HFF-Myc (cell line): ENCODE results near the gene RRP8.

Experiments
- DNase-seq: peaks from one replicate; pipeline ENCODE4 v3.0.0-alpha.2; 2011; ENCODE audit warnings: low read depth; ENCODE audit errors: extremely low read depth
- H3K4me3 ChIP-seq: replicated peaks from 2 replicates; pipeline ENCODE4 v1.5.1; 2011; ENCODE audit warnings: low read depth, mild to moderate bottlenecking, control low read depth, low read length
- TF ChIP-seq, protein P1 (sequence below): IDR thresholded peaks from 2 replicates; pipeline ENCODE4 v1.5.1; 2012; ENCODE audit warnings: mild to moderate bottlenecking, low read depth, low read length, control low read depth; ENCODE audit errors: missing control alignments

Gene RRP8

DNA sequence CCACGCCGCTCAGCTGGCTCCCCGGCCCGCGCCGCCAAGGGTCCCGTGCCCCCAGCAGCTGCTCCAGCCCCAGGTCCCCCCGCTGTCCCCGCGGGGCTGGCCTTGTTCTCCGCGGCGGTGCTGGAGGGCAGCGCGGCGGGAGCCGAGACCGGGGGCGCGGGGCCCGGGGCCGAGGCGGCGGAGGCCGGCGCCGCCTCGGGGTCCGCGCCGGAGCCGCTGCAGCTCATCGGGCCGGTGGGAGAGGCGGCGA, 8.5 kb upstream of the RRP8 start:
- peak overlapping the region; percentile 72 for H3K4me3 ChIP-seq
- TF ChIP-seq, protein P1, sequence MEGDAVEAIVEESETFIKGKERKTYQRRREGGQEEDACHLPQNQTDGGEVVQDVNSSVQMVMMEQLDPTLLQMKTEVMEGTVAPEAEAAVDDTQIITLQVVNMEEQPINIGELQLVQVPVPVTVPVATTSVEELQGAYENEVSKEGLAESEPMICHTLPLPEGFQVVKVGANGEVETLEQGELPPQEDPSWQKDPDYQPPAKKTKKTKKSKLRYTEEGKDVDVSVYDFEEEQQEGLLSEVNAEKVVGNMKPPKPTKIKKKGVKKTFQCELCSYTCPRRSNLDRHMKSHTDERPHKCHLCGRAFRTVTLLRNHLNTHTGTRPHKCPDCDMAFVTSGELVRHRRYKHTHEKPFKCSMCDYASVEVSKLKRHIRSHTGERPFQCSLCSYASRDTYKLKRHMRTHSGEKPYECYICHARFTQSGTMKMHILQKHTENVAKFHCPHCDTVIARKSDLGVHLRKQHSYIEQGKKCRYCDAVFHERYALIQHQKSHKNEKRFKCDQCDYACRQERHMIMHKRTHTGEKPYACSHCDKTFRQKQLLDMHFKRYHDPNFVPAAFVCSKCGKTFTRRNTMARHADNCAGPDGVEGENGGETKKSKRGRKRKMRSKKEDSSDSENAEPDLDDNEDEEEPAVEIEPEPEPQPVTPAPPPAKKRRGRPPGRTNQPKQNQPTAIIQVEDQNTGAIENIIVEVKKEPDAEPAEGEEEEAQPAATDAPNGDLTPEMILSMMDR = no peak
- no peak for DNase-seq

DNA sequence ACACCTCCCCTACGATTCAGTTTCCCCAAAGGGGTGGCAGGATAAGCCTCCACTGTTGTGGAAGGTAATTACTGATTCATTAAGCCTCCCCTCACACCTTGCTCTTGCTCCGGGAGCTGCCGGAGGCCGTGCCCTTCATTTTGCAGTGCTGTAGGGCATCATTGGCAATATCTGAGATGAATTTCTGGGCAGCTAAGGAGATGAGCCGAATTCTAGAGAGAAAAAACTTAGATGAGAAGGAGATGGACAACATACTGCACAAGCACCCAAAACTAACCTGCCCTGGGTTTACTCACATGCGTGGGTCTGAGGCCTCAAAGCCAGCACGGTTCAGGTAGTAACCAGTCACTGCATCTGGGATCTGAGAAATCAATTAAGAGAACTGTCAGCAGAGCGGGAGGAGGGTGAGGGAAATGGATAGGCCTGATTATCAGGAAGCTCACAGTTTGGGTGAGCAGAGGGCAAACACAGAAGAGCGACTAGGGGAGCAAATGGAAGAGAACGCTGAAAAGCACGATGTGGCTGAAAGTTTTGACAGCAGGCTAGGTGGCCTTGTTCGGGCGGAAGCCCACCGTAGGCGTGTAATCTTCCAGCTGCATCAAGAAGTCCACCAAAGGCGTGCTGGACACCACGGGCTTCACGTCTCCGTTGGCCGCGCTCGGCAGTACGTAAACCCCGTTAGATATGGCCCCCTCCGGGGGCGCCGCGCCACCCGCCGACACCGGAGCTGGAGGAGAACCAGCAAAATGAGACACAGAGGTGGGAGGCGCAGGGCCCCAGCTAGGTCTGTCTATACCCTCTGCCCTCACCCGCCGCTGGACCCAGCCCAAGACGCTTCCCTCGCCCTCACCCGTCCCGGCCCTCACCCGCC, 7.9 kb upstream of the RRP8 start:
- no peak for DNase-seq
- TF ChIP-seq, protein P1 = no peak
- peak overlapping the region; percentile 72 for H3K4me3 ChIP-seq

DNA sequence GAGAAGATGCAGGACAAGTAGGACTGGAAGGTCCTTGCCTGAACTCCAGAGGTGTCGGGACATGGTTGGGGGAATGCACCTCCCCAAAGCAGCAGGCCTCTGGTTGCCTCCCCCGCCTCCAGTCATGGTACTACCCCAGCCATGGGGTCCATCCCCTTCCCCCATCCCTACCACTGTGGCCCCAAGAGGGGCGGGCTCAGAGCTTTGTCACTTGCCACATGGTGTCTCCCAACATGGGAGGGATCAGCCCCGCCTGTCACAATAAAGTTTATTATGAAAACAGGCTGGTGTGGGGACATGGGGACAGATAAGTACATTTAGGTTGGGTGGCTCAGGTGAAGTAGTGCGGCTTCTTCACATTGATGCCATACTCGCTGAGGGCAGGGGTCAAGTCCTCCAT, 7.2 kb upstream of the RRP8 start:
- H3K4me3 ChIP-seq = peak overlapping the region; percentile 72
- no peak for DNase-seq
- TF ChIP-seq, protein P1 = no peak

- TF ChIP-seq, protein P1 = no peak
- DNase-seq = no peak
- H3K4me3 ChIP-seq = no peak overlapping the region
These were observed 6.1 kb upstream of the RRP8 start for GRCh38 chr11:6609502-6610015.

DNA sequence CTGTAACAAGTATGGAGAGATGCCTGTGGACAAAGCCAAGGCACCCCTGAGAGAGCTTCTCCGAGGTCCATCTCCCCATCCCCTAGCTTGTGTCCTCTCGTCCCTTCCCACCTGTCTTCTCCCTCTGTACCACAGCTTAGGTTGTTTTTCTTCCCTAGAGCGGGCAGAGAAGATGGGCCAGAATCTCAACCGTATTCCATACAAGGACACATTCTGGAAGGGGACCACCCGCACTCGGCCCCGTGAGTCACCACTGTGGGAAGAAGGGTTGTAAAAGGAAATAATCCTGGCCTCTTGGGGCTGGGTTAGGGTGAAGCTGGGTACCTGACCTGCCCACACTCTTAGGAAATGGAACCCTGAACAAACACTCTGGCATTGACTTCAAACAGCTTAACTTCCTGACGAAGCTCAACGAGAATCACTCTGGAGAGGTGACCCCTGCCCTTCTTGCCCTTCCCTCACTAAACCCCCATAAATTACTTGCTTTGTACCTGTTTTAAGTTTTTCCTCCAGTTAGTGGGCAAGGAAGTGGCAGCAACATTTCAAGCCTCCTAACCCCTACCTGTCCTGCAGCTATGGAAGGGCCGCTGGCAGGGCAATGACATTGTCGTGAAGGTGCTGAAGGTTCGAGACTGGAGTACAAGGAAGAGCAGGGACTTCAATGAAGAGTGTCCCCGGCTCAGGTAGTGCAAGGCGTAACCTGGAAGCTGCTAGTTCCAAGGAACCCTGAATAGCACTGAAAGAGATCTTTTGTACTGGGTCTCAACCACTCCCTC, 5.5 kb upstream of the RRP8 start:
- no peak for DNase-seq
- TF ChIP-seq, protein P1 = no peak
- no peak overlapping the region for H3K4me3 ChIP-seq

DNA sequence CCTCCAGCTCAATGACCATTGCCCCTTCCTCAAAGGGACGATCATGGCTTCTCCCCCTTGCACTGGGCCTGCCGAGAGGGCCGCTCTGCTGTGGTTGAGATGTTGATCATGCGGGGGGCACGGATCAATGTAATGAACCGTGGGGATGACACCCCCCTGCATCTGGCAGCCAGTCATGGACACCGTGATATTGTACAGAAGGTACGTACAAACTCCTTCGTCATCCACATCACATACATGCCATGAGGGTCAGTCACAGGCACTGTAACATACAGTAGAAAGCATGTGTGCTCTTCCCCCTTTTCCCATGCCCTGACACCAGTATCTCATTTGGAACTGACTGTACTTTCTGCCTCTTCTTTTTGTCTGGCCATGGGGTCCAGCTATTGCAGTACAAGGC, 4.6 kb upstream of the RRP8 start:
- no peak overlapping the region for H3K4me3 ChIP-seq
- DNase-seq = no peak
- TF ChIP-seq, protein P1 = no peak
